Transverse colon (tissue), 4 donors: ENCODE data around the gene MTF2.

Source experiments
- CTCF ChIP-seq, 5 experiments: fragments of 200-600 bp in 3 of 5; fragments of 450-650 bp in 2 of 5; sonication (generic) in 3 of 5; IDR thresholded peaks; 1 replicate in 2 of 5; 2 replicates in 3 of 5; pipeline ENCODE4 v1.5.1; 2016 to 2017; ENCODE audit warnings: antibody characterized with exemption in 5 of 5, inconsistent platforms in 3 of 5, mild to moderate bottlenecking in 2 of 5, moderate library complexity in 1 of 5
- EP300 ChIP-seq: sonication (generic); formaldehyde crosslinking; IDR thresholded peaks from one replicate; pipeline ENCODE4 v1.6.1; 2017; ENCODE audit warnings: antibody characterized with exemption, low read depth
- POLR2A ChIP-seq: fragments of 450-650 bp; IDR thresholded peaks from one replicate; pipeline ENCODE4 v1.6.1; 2016; ENCODE audit warnings: antibody characterized with exemption, mild to moderate bottlenecking, moderate library complexity
- POLR2AphosphoS5 ChIP-seq, 3 donors: sonication (generic); formaldehyde crosslinking; IDR thresholded peaks; one replicate each; pipeline ENCODE4 v1.6.1; 2016; ENCODE audit warnings: antibody characterized with exemption in 3 of 3

DNA sequence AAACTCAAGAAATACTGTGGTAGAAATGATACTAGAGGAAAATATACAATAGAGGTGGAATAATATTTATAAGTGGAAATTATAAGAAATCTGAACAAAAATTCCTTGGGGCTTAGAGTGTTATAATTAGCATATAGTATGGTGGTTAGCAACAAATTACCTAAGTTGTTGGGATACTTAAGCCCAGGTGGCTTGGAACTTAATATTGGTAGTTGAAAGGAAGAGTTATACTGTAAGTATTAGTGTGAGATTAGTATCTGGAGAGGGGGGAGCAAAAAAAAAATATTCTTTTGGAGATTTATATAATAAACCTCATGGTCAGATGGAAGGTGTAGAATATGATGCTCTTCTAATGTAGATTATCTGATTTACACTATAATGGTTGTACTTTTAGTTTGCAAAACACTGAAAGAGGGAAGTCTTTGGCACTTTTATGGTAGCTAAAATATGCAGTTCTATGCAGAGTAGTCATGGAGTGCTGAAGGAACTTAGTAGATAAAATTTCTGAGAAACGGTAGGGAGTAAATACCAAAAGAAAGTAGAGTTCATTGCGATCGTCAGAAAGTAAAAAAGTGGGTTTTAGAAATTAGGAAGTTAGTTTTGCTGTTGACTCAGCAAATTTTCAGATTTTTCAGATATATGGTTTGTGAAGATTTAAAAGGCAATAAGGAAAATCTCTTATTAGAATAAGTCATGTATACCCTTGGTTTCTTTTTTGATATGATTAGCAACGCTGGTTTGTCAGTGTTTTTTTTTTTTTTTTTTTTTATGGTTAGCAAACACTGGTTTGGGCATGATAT is 45.7 kb downstream of the MTF2 start:
- TF ChIP-seq CTCF (IDR thresholded peaks at IDR 0.05) (no peak), POLR2AphosphoS5 (IDR thresholded peaks at IDR 0.05) (no peak), POLR2A (no peak), EP300 (no peak)
